ENCODE data around the gene MGAT2.

DNA sequence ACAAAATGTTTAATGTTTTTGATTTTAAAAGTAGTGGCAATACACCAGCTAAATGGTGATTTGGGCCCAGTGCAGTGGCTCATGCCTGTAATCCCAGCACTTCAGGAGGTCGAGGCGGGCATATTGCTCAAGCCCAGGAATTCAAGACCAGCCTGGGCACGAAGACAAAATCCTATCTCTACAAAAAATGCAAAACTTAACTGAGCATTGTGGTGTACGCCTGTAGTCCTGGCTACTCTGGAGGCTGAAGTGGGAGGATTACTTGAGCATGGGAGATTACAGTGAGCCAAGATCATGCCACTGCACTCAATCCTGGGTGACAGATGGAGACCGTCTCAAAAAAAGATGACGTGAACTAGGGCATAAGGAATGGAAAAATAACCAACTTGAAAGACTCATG is 4.8 kb upstream of the MGAT2 start:
- TF ChIP-seq, protein P1, sequence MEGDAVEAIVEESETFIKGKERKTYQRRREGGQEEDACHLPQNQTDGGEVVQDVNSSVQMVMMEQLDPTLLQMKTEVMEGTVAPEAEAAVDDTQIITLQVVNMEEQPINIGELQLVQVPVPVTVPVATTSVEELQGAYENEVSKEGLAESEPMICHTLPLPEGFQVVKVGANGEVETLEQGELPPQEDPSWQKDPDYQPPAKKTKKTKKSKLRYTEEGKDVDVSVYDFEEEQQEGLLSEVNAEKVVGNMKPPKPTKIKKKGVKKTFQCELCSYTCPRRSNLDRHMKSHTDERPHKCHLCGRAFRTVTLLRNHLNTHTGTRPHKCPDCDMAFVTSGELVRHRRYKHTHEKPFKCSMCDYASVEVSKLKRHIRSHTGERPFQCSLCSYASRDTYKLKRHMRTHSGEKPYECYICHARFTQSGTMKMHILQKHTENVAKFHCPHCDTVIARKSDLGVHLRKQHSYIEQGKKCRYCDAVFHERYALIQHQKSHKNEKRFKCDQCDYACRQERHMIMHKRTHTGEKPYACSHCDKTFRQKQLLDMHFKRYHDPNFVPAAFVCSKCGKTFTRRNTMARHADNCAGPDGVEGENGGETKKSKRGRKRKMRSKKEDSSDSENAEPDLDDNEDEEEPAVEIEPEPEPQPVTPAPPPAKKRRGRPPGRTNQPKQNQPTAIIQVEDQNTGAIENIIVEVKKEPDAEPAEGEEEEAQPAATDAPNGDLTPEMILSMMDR (conservative IDR thresholded peaks at IDR 0.05) = no peak
- no peak for TF ChIP-seq ZFX (IDR thresholded peaks at IDR 0.05)
